Measurements from ENCODE around the gene SKIC3. TPM values are rescaled to one million over a fixed set of nuclear protein-coding genes. Genes with fewer than 3 reads are reported as not detected.

The SKIC3 gene
- 10 to 100 TPM; 34.2 to 53.8 TPM for total RNA-seq
- 10 to 100 TPM; 13.4 to 23.9 TPM for polyA plus RNA-seq

GRCh38 chr5:95554647-95555548 lies at the start of gene SKIC3, which contains the start of gene ARSK:
SKIC3 (minus strand) TSS chr5:95554977; CDS start chr5:95547150, 7,827 bp downstream.
ARSK (plus strand) TSS chr5:95555101; CDS start chr5:95555279, 178 bp downstream.
- Histone ChIP-seq H3K9me3 (ENCODE audit: control insufficient read depth in 4 of 4, low read length in 3 of 4) (no peaks in the 10 kb centered on the region), H3K36me3 (ENCODE audit: control insufficient read depth in 4 of 4, insufficient read depth in 3 of 4, low read depth in 1 of 4, low read length in 3 of 4) (peaks cover 0 to 2% (median 0%) of the 10 kb centered on the region in 4 donors), H3K4me3 (ENCODE audit: low read depth in 1 of 3, low read length in 3 of 3) (peak within 1 kb of the TSS; percentile 59 to 90 (median 79)), H3K27me3 (ENCODE audit: control insufficient read depth in 4 of 4, insufficient read depth in 4 of 4, low read length in 3 of 4) (no peaks in the 10 kb centered on the region), H3K4me1 (ENCODE audit: control insufficient read depth in 4 of 4, insufficient read depth in 4 of 4, low read length in 3 of 4) (peaks cover 3 to 20% (median 14%) of the 10 kb centered on the region in 4 donors), H3K9ac (ENCODE audit: low read depth in 1 of 2, low read length in 2 of 2) (peak within 1 kb of the TSS; percentile 61 to 81), H3K27ac (ENCODE audit: low read depth in 1 of 2, low read length in 2 of 2) (peak within 1 kb of the TSS; percentile 67 to 80)
- TF ChIP-seq HNF4A (conservative IDR thresholded peaks at IDR 0.05), result peak; percentile 15 to 24
- TF ChIP-seq MAX (IDR thresholded peaks at IDR 0.05), result peak; percentile 98
- no peak for TF ChIP-seq CTCF (IDR thresholded peaks at IDR 0.05; ENCODE audit: low read depth, low read length, missing input control)
- TF ChIP-seq, protein P1, sequence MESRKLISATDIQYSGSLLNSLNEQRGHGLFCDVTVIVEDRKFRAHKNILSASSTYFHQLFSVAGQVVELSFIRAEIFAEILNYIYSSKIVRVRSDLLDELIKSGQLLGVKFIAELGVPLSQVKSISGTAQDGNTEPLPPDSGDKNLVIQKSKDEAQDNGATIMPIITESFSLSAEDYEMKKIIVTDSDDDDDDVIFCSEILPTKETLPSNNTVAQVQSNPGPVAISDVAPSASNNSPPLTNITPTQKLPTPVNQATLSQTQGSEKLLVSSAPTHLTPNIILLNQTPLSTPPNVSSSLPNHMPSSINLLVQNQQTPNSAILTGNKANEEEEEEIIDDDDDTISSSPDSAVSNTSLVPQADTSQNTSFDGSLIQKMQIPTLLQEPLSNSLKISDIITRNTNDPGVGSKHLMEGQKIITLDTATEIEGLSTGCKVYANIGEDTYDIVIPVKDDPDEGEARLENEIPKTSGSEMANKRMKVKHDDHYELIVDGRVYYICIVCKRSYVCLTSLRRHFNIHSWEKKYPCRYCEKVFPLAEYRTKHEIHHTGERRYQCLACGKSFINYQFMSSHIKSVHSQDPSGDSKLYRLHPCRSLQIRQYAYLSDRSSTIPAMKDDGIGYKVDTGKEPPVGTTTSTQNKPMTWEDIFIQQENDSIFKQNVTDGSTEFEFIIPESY (IDR thresholded peaks at IDR 0.05), result peak; percentile 90
- peak in 1 of 2 donors; percentile 78 for TF ChIP-seq GABPA (IDR thresholded peaks at IDR 0.05 in 1 of 2, conservative IDR thresholded peaks at IDR 0.05 in 1 of 2)
- TF ChIP-seq ATF3 (IDR thresholded peaks at IDR 0.05), result no peak
- TF ChIP-seq SP1 (IDR thresholded peaks at IDR 0.05), result peak; percentile 47
- peak; percentile 5 for TF ChIP-seq NR2F2 (IDR thresholded peaks at IDR 0.05)
- TF ChIP-seq FOXA1 (IDR thresholded peaks at IDR 0.05), result peak; percentile 77
- TF ChIP-seq YY1 (IDR thresholded peaks at IDR 0.05), result peak; percentile 80
- TF ChIP-seq REST (IDR thresholded peaks at IDR 0.05), result peak; percentile 88
- peak; percentile 37 for TF ChIP-seq FOXA2 (IDR thresholded peaks at IDR 0.05)
- no peak for TF ChIP-seq JUND (IDR thresholded peaks at IDR 0.05)
- no peak for TF ChIP-seq HNF4G (IDR thresholded peaks at IDR 0.05)
- peak; percentile 22 to 46 for TF ChIP-seq RXRA (IDR thresholded peaks at IDR 0.05)
- peak; percentile 97 for TF ChIP-seq TAF1 (conservative IDR thresholded peaks at IDR 0.05)
- TF ChIP-seq EGR1 (IDR thresholded peaks at IDR 0.05; ENCODE audit: low read depth in 2 of 2), result peak in 1 of 2 donors; percentile 41
- peak; percentile 52 to 66 for TF ChIP-seq RAD21 (IDR thresholded peaks at IDR 0.05)
- WGBS, result under 1% methylated on average over 63 of the region's 63 CpGs
- peak; percentile 89 for DNase-seq (ENCODE audit: low spot score)
